GM23338 (cell line): ENCODE results near the gene HDGFL2. TPM values are rescaled to one million over a fixed set of nuclear protein-coding genes. Genes with fewer than 3 reads are reported as not detected.
A peak's percentile ranks its signal among the peaks of the same experiment; 100 is the strongest.

Source experiments
- ATAC-seq: fragments of 200-7000 bp; cut with Tn5 transposase; 3 replicates; pipeline ENCODE4 v1.9.1; 2020
- DNase-seq: peaks from one replicate; pipeline ENCODE4 v3.0.0-alpha.2; 2015; ENCODE audit warnings: low spot score
- H2AFZ ChIP-seq: fragments of 200-600 bp; sonication (generic); 2 replicates; pipeline ENCODE4 v1.8.0; 2016; ENCODE audit warnings: antibody characterized with exemption, mild to moderate bottlenecking, moderate library complexity
- H3F3A ChIP-seq: fragments of 200-600 bp; sonication (generic); replicated peaks from 2 replicates; pipeline ENCODE4 v1.8.0; 2017; ENCODE audit warnings: antibody characterized with exemption, mixed run types, low read depth
- H3K27ac ChIP-seq: fragments of 200-600 bp; sonication (generic); 2 replicates; pipeline ENCODE4 v1.6.1; 2016; ENCODE audit warnings: low read depth
- H3K27me3 ChIP-seq: fragments of 200-600 bp; sonication (generic); 2 replicates; pipeline ENCODE4 v1.8.0; 2016; ENCODE audit warnings: mild to moderate bottlenecking, mixed run types, moderate library complexity; ENCODE audit not compliant: insufficient read depth
- H3K36me3 ChIP-seq: fragments of 200-600 bp; sonication (generic); 2 replicates; pipeline ENCODE4 v1.8.0; 2016; ENCODE audit warnings: mild to moderate bottlenecking; ENCODE audit not compliant: insufficient read depth
- H3K4me1 ChIP-seq: fragments of 200-600 bp; sonication (generic); 2 replicates; pipeline ENCODE4 v1.8.0; 2016; ENCODE audit warnings: mild to moderate bottlenecking, moderate library complexity; ENCODE audit not compliant: insufficient read depth
- H3K4me2 ChIP-seq: fragments of 200-600 bp; sonication (generic); 2 replicates; pipeline ENCODE4 v1.7.1; 2017; ENCODE audit warnings: mixed run types
- H3K4me3 ChIP-seq: fragments of 200-600 bp; sonication (generic); 2 replicates; pipeline ENCODE4 v1.6.1; 2016; ENCODE audit warnings: mixed run types
- H3K79me2 ChIP-seq: fragments of 200-600 bp; sonication (generic); replicated peaks from 2 replicates; pipeline ENCODE4 v1.8.0; 2017; ENCODE audit warnings: mild to moderate bottlenecking; ENCODE audit not compliant: insufficient read depth
- H3K9me2 ChIP-seq: fragments of 200-600 bp; sonication (generic); 2 replicates; pipeline ENCODE4 v1.8.0; 2017; ENCODE audit not compliant: insufficient read depth
- H4K20me1 ChIP-seq: fragments of 200-600 bp; sonication (generic); replicated peaks from 2 replicates; pipeline ENCODE4 v1.8.0; 2017; ENCODE audit warnings: mild to moderate bottlenecking; ENCODE audit not compliant: insufficient read depth
- H3K27ac Mint-ChIP-seq: 2 replicates; pipeline ENCODE4 v1.8.0; 2020; ENCODE audit warnings: inconsistent platforms, mild to moderate bottlenecking, moderate library complexity, mixed read lengths
- H3K27me3 Mint-ChIP-seq: 3 replicates; pipeline ENCODE4 v1.8.0; 2022; ENCODE audit warnings: low read depth, mild to moderate bottlenecking, moderate library complexity, mixed read lengths, inconsistent platforms; ENCODE audit not compliant: insufficient read depth, poor library complexity
- H3K36me3 Mint-ChIP-seq: 3 replicates; pipeline ENCODE4 v1.8.0; 2021; ENCODE audit warnings: low read depth, mild to moderate bottlenecking, inconsistent platforms, moderate library complexity, mixed read lengths
- H3K4me1 Mint-ChIP-seq: 3 replicates; pipeline ENCODE4 v1.8.0; 2020; ENCODE audit warnings: mild to moderate bottlenecking, inconsistent platforms, mixed read lengths
- H3K4me3 Mint-ChIP-seq: 3 replicates; pipeline ENCODE4 v1.8.0; 2021; ENCODE audit warnings: moderate library complexity, mild to moderate bottlenecking, inconsistent platforms, mixed read lengths
- H3K9me3 Mint-ChIP-seq: 3 replicates; pipeline ENCODE4 v1.8.0; 2020; ENCODE audit warnings: moderate library complexity, mild to moderate bottlenecking, inconsistent platforms, mixed read lengths
- CREB1 ChIP-seq: fragments of 250-450 bp; sonication (Bioruptor Pico); IDR thresholded peaks from 2 replicates; pipeline ENCODE4 v1.5.0; 2020; ENCODE audit warnings: low read depth, mild to moderate bottlenecking, moderate library complexity
- EZH2 ChIP-seq: fragments of 200-600 bp; sonication (generic); IDR thresholded peaks from one replicate; pipeline ENCODE4 v1.8.0; 2017; ENCODE audit warnings: antibody characterized with exemption, mild to moderate bottlenecking, low read depth; ENCODE audit not compliant: unreplicated experiment
- POLR2AphosphoS5 ChIP-seq: IDR thresholded peaks from 2 replicates; pipeline ENCODE4 v1.6.1; 2016; ENCODE audit warnings: antibody characterized with exemption, low read depth
- STAT1 ChIP-seq: IDR thresholded peaks from one replicate; pipeline ENCODE4 v1.6.1; 2016; ENCODE audit warnings: antibody characterized with exemption; ENCODE audit not compliant: unreplicated experiment
- ZNF114 ChIP-seq: fragments of 250-450 bp; sonication (Bioruptor Pico); IDR thresholded peaks from 2 replicates; pipeline ENCODE4 v1.5.0; 2020; ENCODE audit warnings: mild to moderate bottlenecking, moderate library complexity
- ZNF331 ChIP-seq: fragments of 250-450 bp; sonication (Bioruptor Pico); IDR thresholded peaks from 2 replicates; pipeline ENCODE4 v1.5.0; 2020; ENCODE audit warnings: low read depth, mild to moderate bottlenecking, moderate library complexity
- polyA plus RNA-seq: library from polyadenylated mRNA; unstranded; fragments of >200 nt; fragmentation: Nextera tagmentation; extraction: Ambion mirVana; gene quantifications from 2 replicates; pipeline ENCODE4 v1.2.1, GENCODE V29; 2016
- total RNA-seq: library from RNA; depleted of rRNA; stranded (reverse); fragments of >200 nt; shearing (Covaris generic); gene quantifications from 2 replicates; pipeline ENCODE4 v1.2.3, GENCODE V29; 2014
- TF ChIP-seq, protein P1 (sequence below): IDR thresholded peaks from 2 replicates; pipeline ENCODE4 v1.6.1; 2016; ENCODE audit warnings: antibody characterized with exemption

HDGFL2 gene
- total and polyA plus RNA-seq, 2 experiments from 2014 or later: 64.8 to 113 TPM

DNA sequence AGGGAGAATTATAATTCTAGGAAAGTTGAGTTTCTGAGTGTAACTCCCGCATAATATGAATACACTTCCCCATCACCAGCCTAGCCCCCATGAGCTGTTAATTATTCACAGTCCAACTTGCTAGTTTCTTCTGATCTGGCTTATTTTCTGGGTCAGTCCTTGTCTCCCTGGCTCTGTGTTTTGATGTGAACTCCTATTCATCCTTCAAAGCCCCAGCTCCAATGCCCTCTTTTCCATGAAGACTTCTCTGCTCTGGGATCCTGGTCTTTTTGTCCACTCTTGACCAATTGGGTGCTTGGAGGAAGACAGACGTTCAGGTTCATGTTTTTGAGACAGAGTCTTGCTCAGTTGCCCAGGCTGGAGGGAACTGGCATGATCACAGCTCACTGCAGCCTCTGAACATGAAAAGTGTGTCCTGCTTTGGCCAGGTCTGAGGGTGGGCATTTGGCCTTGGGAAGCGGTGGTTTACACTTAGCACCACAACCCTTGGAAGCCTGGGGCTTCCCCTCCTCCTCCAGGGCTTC is 67.1 kb downstream of the HDGFL2 start:
- H3K4me2 ChIP-seq: no peak overlapping the region
- H3K4me1 ChIP-seq: no peaks in the 10 kb centered on the region; the same call in 1 of the 2 replicates
- H3K79me2 ChIP-seq: no peaks in the 10 kb centered on the region
- no peak overlapping the region for H3K27ac ChIP-seq
- TF ChIP-seq ZNF331 (CRISPR knock-in tag) (no peak), EZH2 (no peak), STAT1 (no peak), POLR2AphosphoS5 (no peak)
- no peak overlapping the region for H3K4me3 ChIP-seq
- no peak overlapping the region for H3K27ac Mint-ChIP-seq
- no peaks in the 10 kb centered on the region for H3K36me3 Mint-ChIP-seq
- H3K27me3 ChIP-seq: peaks cover 8% of the 10 kb centered on the region
- H3K36me3 ChIP-seq: no peaks in the 10 kb centered on the region
- peaks cover 13% of the 10 kb centered on the region for H3K27me3 Mint-ChIP-seq
- peaks cover 6% of the 10 kb centered on the region; the same call in 1 of the 2 replicates for H3F3A ChIP-seq
- H3K4me1 Mint-ChIP-seq: peaks cover 10% of the 10 kb centered on the region
- DNase-seq (no peak), ATAC-seq (no peak)
- H2AFZ ChIP-seq: no peak overlapping the region
- H3K9me2 ChIP-seq: no peaks in the 10 kb centered on the region
- no peak overlapping the region for H3K4me3 Mint-ChIP-seq
- H4K20me1 ChIP-seq: no peaks in the 10 kb centered on the region
- peaks cover 6% of the 10 kb centered on the region; the same call in 1 of the 3 replicates for H3K9me3 Mint-ChIP-seq

DNA sequence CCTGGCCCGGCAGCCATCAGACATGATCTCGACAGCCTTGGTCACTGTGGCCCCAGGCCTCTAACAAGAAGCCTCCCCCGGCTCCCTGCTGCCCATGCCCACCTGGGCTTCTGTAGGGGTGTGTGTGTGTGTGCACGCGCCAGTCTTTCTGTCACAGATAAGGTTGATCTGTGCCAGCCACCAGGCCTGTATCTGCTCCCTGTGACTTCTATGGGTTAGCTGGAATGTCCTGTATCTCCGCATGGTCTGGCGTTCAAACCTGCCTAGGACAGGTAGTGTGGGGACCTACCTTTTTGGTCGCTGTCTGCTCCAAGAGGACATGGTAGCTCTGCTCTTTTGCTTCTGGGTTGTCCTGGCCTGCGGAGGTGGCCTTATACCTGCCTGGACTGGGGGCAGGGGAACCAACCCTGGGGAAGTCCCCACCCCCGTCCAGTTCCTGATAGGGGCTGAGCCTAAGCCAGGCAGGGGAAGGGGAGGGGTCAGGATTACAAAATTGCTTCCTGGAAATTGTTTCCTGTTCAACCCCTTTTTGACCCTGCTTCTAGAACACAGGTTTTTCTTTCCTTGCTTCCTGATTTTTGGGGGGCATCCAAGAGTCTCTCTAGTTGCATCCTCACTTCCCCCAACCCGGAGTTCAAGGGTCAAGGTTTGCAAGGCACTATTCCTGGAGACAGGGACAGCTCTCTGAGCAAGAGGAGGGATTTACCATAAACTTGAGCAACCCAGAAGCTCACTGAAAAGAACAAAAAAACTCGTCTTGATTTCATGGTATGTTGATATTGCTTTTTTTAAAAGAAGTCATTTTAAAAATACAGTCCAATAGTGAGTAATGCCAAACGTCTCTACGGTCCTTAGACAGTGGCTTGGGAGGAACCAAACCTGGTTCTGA is 67.8 kb downstream of the HDGFL2 start, which contains the start of gene LRG1:
LRG1 (minus strand) TSS at position 344 of the 889 bp plus-strand sequence; CDS start at position 321, 23 bp downstream.
- H3K79me2 ChIP-seq: no peaks in the 10 kb centered on the region
- H4K20me1 ChIP-seq: no peaks in the 10 kb centered on the region
- H3K36me3 ChIP-seq: no peaks in the 10 kb centered on the region
- no peak within 1 kb of the TSS for H3K4me3 ChIP-seq
- Mint-ChIP-seq H3K27me3 (peaks cover 7% of the 10 kb centered on the region), H3K36me3 (no peaks in the 10 kb centered on the region), H3K27ac (no peak within 1 kb of the TSS; the same call in 1 of the 2 replicates), H3K9me3 (peaks cover 6% of the 10 kb centered on the region; the same call in 1 of the 3 replicates), H3K4me3 (peak within 1 kb of the TSS; percentile 21; the same call in 2 of the 3 replicates), H3K4me1 (peaks cover 10% of the 10 kb centered on the region)
- no peaks in the 10 kb centered on the region for H3F3A ChIP-seq
- H3K27me3 ChIP-seq: 0 out of 2 replicates have a peak, but pooled peaks cover 3% of the 10 kb centered on the region
- no peaks in the 10 kb centered on the region; the same call in 1 of the 2 replicates for H3K4me1 ChIP-seq
- DNase-seq (peak; percentile 54), ATAC-seq (peak; percentile 23)
- H2AFZ ChIP-seq: no peak within 1 kb of the TSS
- 0 out of 2 replicates have a peak within 1 kb of the TSS, but pooled peaks have one; percentile 38 for H3K4me2 ChIP-seq
- no peak within 1 kb of the TSS for H3K27ac ChIP-seq
- no peaks in the 10 kb centered on the region for H3K9me2 ChIP-seq
- TF ChIP-seq CREB1 (CRISPR knock-in tag): no peak
- TF ChIP-seq, protein P1, sequence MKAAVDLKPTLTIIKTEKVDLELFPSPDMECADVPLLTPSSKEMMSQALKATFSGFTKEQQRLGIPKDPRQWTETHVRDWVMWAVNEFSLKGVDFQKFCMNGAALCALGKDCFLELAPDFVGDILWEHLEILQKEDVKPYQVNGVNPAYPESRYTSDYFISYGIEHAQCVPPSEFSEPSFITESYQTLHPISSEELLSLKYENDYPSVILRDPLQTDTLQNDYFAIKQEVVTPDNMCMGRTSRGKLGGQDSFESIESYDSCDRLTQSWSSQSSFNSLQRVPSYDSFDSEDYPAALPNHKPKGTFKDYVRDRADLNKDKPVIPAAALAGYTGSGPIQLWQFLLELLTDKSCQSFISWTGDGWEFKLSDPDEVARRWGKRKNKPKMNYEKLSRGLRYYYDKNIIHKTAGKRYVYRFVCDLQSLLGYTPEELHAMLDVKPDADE: no peak
- no peak for TF ChIP-seq EZH2
- TF ChIP-seq ZNF114 (CRISPR knock-in tag): no peak
- TF ChIP-seq ZNF331 (CRISPR knock-in tag): no peak
